Measurements from ENCODE around the gene SBF2. TPM values are rescaled to one million over a fixed set of nuclear protein-coding genes. Genes with fewer than 3 reads are reported as not detected.

The SBF2 gene
- total and polyA plus RNA-seq, 5 donors from 2014 or later, result 1.1 to 5.5 (median 2.1) TPM

- H3K27me3 Mint-ChIP-seq, result no peaks in the 10 kb centered on the region
- Histone ChIP-seq H3K4me3 (ENCODE audit: low read depth, low read length) (no peak overlapping the region), H3K36me3 (ENCODE audit: control insufficient read depth, insufficient read depth, low read length) (no peaks in the 10 kb centered on the region), H3K27me3 (ENCODE audit: control insufficient read depth, insufficient read depth, low read length) (peaks cover 2% of the 10 kb centered on the region), H3K4me1 (ENCODE audit: control insufficient read depth, insufficient read depth, low read length, poor library complexity, severe bottlenecking) (no peaks in the 10 kb centered on the region), H3K27ac (ENCODE audit: insufficient read depth, low read length, poor library complexity, severe bottlenecking) (no peak overlapping the region), H3K9me3 (ENCODE audit: control insufficient read depth in 2 of 2, low read length in 2 of 2) (no peaks in the 10 kb centered on the region)
- H3K9me3 Mint-ChIP-seq, result peaks cover 0 to 12% (median 2%) of the 10 kb centered on the region in 7 donors
- no peaks in the 10 kb centered on the region for H3K36me3 Mint-ChIP-seq
- H3K4me1 Mint-ChIP-seq, result peaks cover 0 to 11% (median 0%) of the 10 kb centered on the region in 4 donors
- H3K4me3 Mint-ChIP-seq, result no peak overlapping the region
- ATAC-seq (ENCODE audit: low read depth in 2 of 2) (no peak), DNase-seq (no peak)
- no peak overlapping the region for H3K27ac Mint-ChIP-seq
Observed at GRCh38 chr11:10162222-10162621, 131.8 kb downstream of the SBF2 start.

GRCh38 chr11:10160350-10160749 is 133.7 kb downstream of the SBF2 start:
- Mint-ChIP-seq H3K4me1 (peaks cover 0 to 9% (median 0%) of the 10 kb centered on the region in 4 donors), H3K36me3 (peaks cover 8% of the 10 kb centered on the region), H3K27ac (peak overlapping the region in 1 of 3 donors; percentile 26), H3K27me3 (no peaks in the 10 kb centered on the region), H3K4me3 (no peak overlapping the region), H3K9me3 (peaks cover 0 to 12% (median 2%) of the 10 kb centered on the region in 7 donors)
- peaks cover 2% of the 10 kb centered on the region for H3K27me3 ChIP-seq (ENCODE audit: control insufficient read depth, insufficient read depth, low read length)
- no peak overlapping the region for H3K4me3 ChIP-seq (ENCODE audit: low read depth, low read length)
- DNase-seq, result no peak
- H3K36me3 ChIP-seq (ENCODE audit: control insufficient read depth, insufficient read depth, low read length), result no peaks in the 10 kb centered on the region
- no peaks in the 10 kb centered on the region for H3K9me3 ChIP-seq (ENCODE audit: control insufficient read depth in 2 of 2, low read length in 2 of 2)
- H3K27ac ChIP-seq (ENCODE audit: insufficient read depth, low read length, poor library complexity, severe bottlenecking), result no peak overlapping the region
- ATAC-seq (ENCODE audit: low read depth in 2 of 2), result no peak
- no peaks in the 10 kb centered on the region for H3K4me1 ChIP-seq (ENCODE audit: control insufficient read depth, insufficient read depth, low read length, poor library complexity, severe bottlenecking)

- H3K27me3 ChIP-seq (ENCODE audit: control insufficient read depth, insufficient read depth, low read length), result no peaks in the 10 kb centered on the region
- H3K9me3 ChIP-seq (ENCODE audit: control insufficient read depth in 2 of 2, low read length in 2 of 2), result no peaks in the 10 kb centered on the region
- H3K36me3 ChIP-seq (ENCODE audit: control insufficient read depth, insufficient read depth, low read length), result no peaks in the 10 kb centered on the region
- H3K4me3 Mint-ChIP-seq, result no peak overlapping the region
- H3K4me1 ChIP-seq (ENCODE audit: control insufficient read depth, insufficient read depth, low read length, poor library complexity, severe bottlenecking), result no peaks in the 10 kb centered on the region
- no peak for DNase-seq
- H3K9me3 Mint-ChIP-seq, result peaks cover 0 to 12% (median 2%) of the 10 kb centered on the region in 7 donors
- no peaks in the 10 kb centered on the region for H3K4me1 Mint-ChIP-seq
- H3K27ac ChIP-seq (ENCODE audit: insufficient read depth, low read length, poor library complexity, severe bottlenecking), result no peak overlapping the region
- H3K27ac Mint-ChIP-seq, result no peak overlapping the region
- no peak overlapping the region for H3K4me3 ChIP-seq (ENCODE audit: low read depth, low read length)
- H3K27me3 Mint-ChIP-seq, result no peaks in the 10 kb centered on the region
- peaks cover 8% of the 10 kb centered on the region for H3K36me3 Mint-ChIP-seq
- ATAC-seq (ENCODE audit: low read depth in 2 of 2), result no peak
Observed at GRCh38 chr11:10158461-10158860, 135.6 kb downstream of the SBF2 start.

GRCh38 chr11:10155793-10156490 is 138.1 kb downstream of the SBF2 start:
- DNase-seq (no peak), ATAC-seq (ENCODE audit: low read depth in 2 of 2) (no peak)
- Mint-ChIP-seq H3K4me3 (no peak overlapping the region), H3K9me3 (peaks cover 0 to 12% (median 2%) of the 10 kb centered on the region in 7 donors), H3K36me3 (peaks cover 8% of the 10 kb centered on the region), H3K27ac (no peak overlapping the region), H3K4me1 (no peaks in the 10 kb centered on the region), H3K27me3 (no peaks in the 10 kb centered on the region)
- no peaks in the 10 kb centered on the region for H3K4me1 ChIP-seq (ENCODE audit: control insufficient read depth, insufficient read depth, low read length, poor library complexity, severe bottlenecking)
- no peaks in the 10 kb centered on the region for H3K9me3 ChIP-seq (ENCODE audit: control insufficient read depth in 2 of 2, low read length in 2 of 2)
- H3K4me3 ChIP-seq (ENCODE audit: low read depth, low read length), result no peak overlapping the region
- H3K27me3 ChIP-seq (ENCODE audit: control insufficient read depth, insufficient read depth, low read length), result peaks cover 1% of the 10 kb centered on the region
- no peak overlapping the region for H3K27ac ChIP-seq (ENCODE audit: insufficient read depth, low read length, poor library complexity, severe bottlenecking)
- H3K36me3 ChIP-seq (ENCODE audit: control insufficient read depth, insufficient read depth, low read length), result no peaks in the 10 kb centered on the region

- no peaks in the 10 kb centered on the region for H3K27me3 Mint-ChIP-seq
- no peak overlapping the region for H3K4me3 ChIP-seq (ENCODE audit: low read depth, low read length)
- no peaks in the 10 kb centered on the region for H3K9me3 ChIP-seq (ENCODE audit: control insufficient read depth in 2 of 2, low read length in 2 of 2)
- H3K36me3 ChIP-seq (ENCODE audit: control insufficient read depth, insufficient read depth, low read length), result no peaks in the 10 kb centered on the region
- H3K9me3 Mint-ChIP-seq, result peaks cover 0 to 5% (median 2%) of the 10 kb centered on the region in 7 donors
- H3K4me1 Mint-ChIP-seq, result no peaks in the 10 kb centered on the region
- ATAC-seq (ENCODE audit: low read depth in 2 of 2), result no peak
- peaks cover 1% of the 10 kb centered on the region for H3K27me3 ChIP-seq (ENCODE audit: control insufficient read depth, insufficient read depth, low read length)
- H3K4me1 ChIP-seq (ENCODE audit: control insufficient read depth, insufficient read depth, low read length, poor library complexity, severe bottlenecking), result no peaks in the 10 kb centered on the region
- no peak overlapping the region for H3K27ac Mint-ChIP-seq
- no peak for DNase-seq
- H3K4me3 Mint-ChIP-seq, result no peak overlapping the region
- H3K36me3 Mint-ChIP-seq, result no peaks in the 10 kb centered on the region
- no peak overlapping the region for H3K27ac ChIP-seq (ENCODE audit: insufficient read depth, low read length, poor library complexity, severe bottlenecking)
Observed at GRCh38 chr11:10150800-10151199, 143.2 kb downstream of the SBF2 start.

- no peaks in the 10 kb centered on the region for H3K9me3 ChIP-seq (ENCODE audit: control insufficient read depth in 2 of 2, low read length in 2 of 2)
- Mint-ChIP-seq H3K36me3 (no peaks in the 10 kb centered on the region), H3K4me1 (no peaks in the 10 kb centered on the region), H3K4me3 (no peak overlapping the region), H3K27ac (no peak overlapping the region), H3K27me3 (no peaks in the 10 kb centered on the region), H3K9me3 (peaks cover 0 to 5% (median 2%) of the 10 kb centered on the region in 7 donors)
- ATAC-seq (ENCODE audit: low read depth in 2 of 2), result no peak
- no peaks in the 10 kb centered on the region for H3K4me1 ChIP-seq (ENCODE audit: control insufficient read depth, insufficient read depth, low read length, poor library complexity, severe bottlenecking)
- no peak overlapping the region for H3K4me3 ChIP-seq (ENCODE audit: low read depth, low read length)
- H3K27me3 ChIP-seq (ENCODE audit: control insufficient read depth, insufficient read depth, low read length), result peaks cover 1% of the 10 kb centered on the region
- H3K27ac ChIP-seq (ENCODE audit: insufficient read depth, low read length, poor library complexity, severe bottlenecking), result no peak overlapping the region
- no peaks in the 10 kb centered on the region for H3K36me3 ChIP-seq (ENCODE audit: control insufficient read depth, insufficient read depth, low read length)
- DNase-seq, result no peak
Observed at GRCh38 chr11:10149553-10149952, 144.5 kb downstream of the SBF2 start.

- no peaks in the 10 kb centered on the region for H3K36me3 Mint-ChIP-seq
- no peak overlapping the region for H3K27ac Mint-ChIP-seq
Observed at GRCh38 chr11:10147195-10147594, 146.8 kb downstream of the SBF2 start.

GRCh38 chr11:10144954-10145353 is 149.1 kb downstream of the SBF2 start:
- peaks cover 0 to 5% (median 0%) of the 10 kb centered on the region in 7 donors for H3K9me3 Mint-ChIP-seq
- H3K27ac Mint-ChIP-seq, result no peak overlapping the region
- H3K36me3 Mint-ChIP-seq, result no peaks in the 10 kb centered on the region
- H3K27ac ChIP-seq (ENCODE audit: insufficient read depth, low read length, poor library complexity, severe bottlenecking), result no peak overlapping the region
- H3K27me3 Mint-ChIP-seq, result no peaks in the 10 kb centered on the region
- H3K27me3 ChIP-seq (ENCODE audit: control insufficient read depth, insufficient read depth, low read length), result no peaks in the 10 kb centered on the region
- H3K4me3 ChIP-seq (ENCODE audit: low read depth, low read length), result no peak overlapping the region
- ATAC-seq (ENCODE audit: low read depth in 2 of 2), result no peak
- no peak for DNase-seq
- H3K4me3 Mint-ChIP-seq, result no peak overlapping the region
- H3K9me3 ChIP-seq (ENCODE audit: control insufficient read depth in 2 of 2, low read length in 2 of 2), result no peaks in the 10 kb centered on the region
- no peaks in the 10 kb centered on the region for H3K36me3 ChIP-seq (ENCODE audit: control insufficient read depth, insufficient read depth, low read length)
- no peaks in the 10 kb centered on the region for H3K4me1 ChIP-seq (ENCODE audit: control insufficient read depth, insufficient read depth, low read length, poor library complexity, severe bottlenecking)
- H3K4me1 Mint-ChIP-seq, result no peaks in the 10 kb centered on the region

More at GRCh38 chr11:10147195-10147594, 146.8 kb downstream of the SBF2 start:
- Mint-ChIP-seq H3K4me1 (no peaks in the 10 kb centered on the region), H3K27me3 (no peaks in the 10 kb centered on the region), H3K4me3 (no peak overlapping the region), H3K9me3 (peaks cover 0 to 5% (median 2%) of the 10 kb centered on the region in 7 donors)
- Histone ChIP-seq H3K36me3 (ENCODE audit: control insufficient read depth, insufficient read depth, low read length) (no peaks in the 10 kb centered on the region), H3K27me3 (ENCODE audit: control insufficient read depth, insufficient read depth, low read length) (peaks cover 1% of the 10 kb centered on the region), H3K9me3 (ENCODE audit: control insufficient read depth in 2 of 2, low read length in 2 of 2) (no peaks in the 10 kb centered on the region), H3K27ac (ENCODE audit: insufficient read depth, low read length, poor library complexity, severe bottlenecking) (no peak overlapping the region), H3K4me3 (ENCODE audit: low read depth, low read length) (no peak overlapping the region), H3K4me1 (ENCODE audit: control insufficient read depth, insufficient read depth, low read length, poor library complexity, severe bottlenecking) (no peaks in the 10 kb centered on the region)
- DNase-seq (no peak), ATAC-seq (ENCODE audit: low read depth in 2 of 2) (no peak)
